ENCODE results near the gene PROSER2.

The PROSER2 gene

GRCh38 chr10:11869743-11870460, 46.7 kb downstream of the PROSER2 start:
- Histone ChIP-seq H3K4me1 (ENCODE audit: control insufficient read depth in 1 of 2, insufficient read depth in 2 of 2, low read length in 2 of 2) (peaks cover 8 to 18% of the 10 kb centered on the region in 2 experiments), H4K8ac (ENCODE audit: low read depth, low read length) (peak overlapping the region; percentile 49), H3K9ac (ENCODE audit: low read length) (no peak overlapping the region), H2AK5ac (ENCODE audit: low read length) (peak overlapping the region; percentile 87), H3K36me3 (ENCODE audit: control insufficient read depth in 1 of 2, insufficient read depth in 2 of 2, low read length in 2 of 2) (peaks cover 9 to 16% of the 10 kb centered on the region in 2 experiments), H2BK12ac (ENCODE audit: low read length) (peak overlapping the region; percentile 56), H3K27ac (ENCODE audit: low read depth, low read length) (peak overlapping the region; percentile 8), H3K79me2 (ENCODE audit: control insufficient read depth, insufficient read depth, low read length, poor library complexity) (no peaks in the 10 kb centered on the region), H3K4me2 (ENCODE audit: low read length) (peak overlapping the region; percentile 10), H4K12ac (ENCODE audit: low read depth, low read length) (no peak overlapping the region), H3K14ac (ENCODE audit: low read length) (no peak overlapping the region), H3K18ac (ENCODE audit: low read length) (peak overlapping the region; percentile 2), H2BK5ac (ENCODE audit: low read depth, low read length, poor library complexity) (peak overlapping the region; percentile 34), H4K91ac (ENCODE audit: low read depth, low read length) (peak overlapping the region; percentile 52), H2AFZ (ENCODE audit: insufficient read depth, low read length, poor library complexity) (no peak overlapping the region), H3K27me3 (ENCODE audit: insufficient read depth, low read length) (no peaks in the 10 kb centered on the region), H2BK120ac (ENCODE audit: insufficient read depth, low read length, poor library complexity) (peak overlapping the region; percentile 29), H3K23ac (ENCODE audit: low read length) (no peak overlapping the region), H3K4ac (ENCODE audit: low read depth, low read length) (no peak overlapping the region), H3K4me3 (ENCODE audit: low read depth, low read length) (no peak overlapping the region), H3K9me3 (ENCODE audit: insufficient read depth, low read depth, low read length) (no peaks in the 10 kb centered on the region), H3K79me1 (ENCODE audit: low read length) (peaks cover 10% of the 10 kb centered on the region)
- DNase-seq = no peak
- no CpG with 5 or more reads among the region's 78 CpGs for WGBS (ENCODE audit: extremely low coverage, insufficient coverage, insufficient read length)

- no peak overlapping the region for H3K4me3 ChIP-seq (ENCODE audit: low read depth, low read length)
- no peak overlapping the region for H2BK12ac ChIP-seq (ENCODE audit: low read length)
- peak overlapping the region; percentile 52 for H4K91ac ChIP-seq (ENCODE audit: low read depth, low read length)
- no peak overlapping the region for H3K9ac ChIP-seq (ENCODE audit: low read length)
- peak overlapping the region; percentile 87 for H2AK5ac ChIP-seq (ENCODE audit: low read length)
- no peak overlapping the region for H2AFZ ChIP-seq (ENCODE audit: insufficient read depth, low read length, poor library complexity)
- no peak overlapping the region for H2BK5ac ChIP-seq (ENCODE audit: low read depth, low read length, poor library complexity)
- H4K12ac ChIP-seq (ENCODE audit: low read depth, low read length) = no peak overlapping the region
- peaks cover 4% of the 10 kb centered on the region for H3K79me2 ChIP-seq (ENCODE audit: control insufficient read depth, insufficient read depth, low read length, poor library complexity)
- no peak overlapping the region for H3K23ac ChIP-seq (ENCODE audit: low read length)
- H4K8ac ChIP-seq (ENCODE audit: low read depth, low read length) = peak overlapping the region; percentile 49
- H2BK120ac ChIP-seq (ENCODE audit: insufficient read depth, low read length, poor library complexity) = peak overlapping the region; percentile 29
- peak overlapping the region; percentile 2 for H3K18ac ChIP-seq (ENCODE audit: low read length)
- no peak for DNase-seq
- H3K27ac ChIP-seq (ENCODE audit: low read depth, low read length) = peak overlapping the region; percentile 8
- H3K9me3 ChIP-seq (ENCODE audit: insufficient read depth, low read depth, low read length) = no peaks in the 10 kb centered on the region
- H3K4ac ChIP-seq (ENCODE audit: low read depth, low read length) = no peak overlapping the region
- no peaks in the 10 kb centered on the region for H3K27me3 ChIP-seq (ENCODE audit: insufficient read depth, low read length)
- H3K4me1 ChIP-seq (ENCODE audit: control insufficient read depth in 1 of 2, insufficient read depth in 2 of 2, low read length in 2 of 2) = peaks cover 13 to 23% of the 10 kb centered on the region in 2 experiments
- WGBS (ENCODE audit: extremely low coverage, insufficient coverage, insufficient read length) = no CpG with 5 or more reads among the region's 8 CpGs
- H3K36me3 ChIP-seq (ENCODE audit: control insufficient read depth in 1 of 2, insufficient read depth in 2 of 2, low read length in 2 of 2) = peaks cover 9 to 16% of the 10 kb centered on the region in 2 experiments
- H3K14ac ChIP-seq (ENCODE audit: low read length) = no peak overlapping the region
- H3K79me1 ChIP-seq (ENCODE audit: low read length) = peaks cover 15% of the 10 kb centered on the region
- H3K4me2 ChIP-seq (ENCODE audit: low read length) = peak overlapping the region; percentile 10
Measured at GRCh38 chr10:11870461-11870780, 47.3 kb downstream of the PROSER2 start.

- no peak for DNase-seq
- Histone ChIP-seq H3K4me1 (ENCODE audit: control insufficient read depth in 1 of 2, insufficient read depth in 2 of 2, low read length in 2 of 2) (peaks cover 18 to 28% of the 10 kb centered on the region in 2 experiments), H2BK12ac (ENCODE audit: low read length) (no peak overlapping the region), H3K9me3 (ENCODE audit: insufficient read depth, low read depth, low read length) (no peaks in the 10 kb centered on the region), H4K8ac (ENCODE audit: low read depth, low read length) (no peak overlapping the region), H3K4ac (ENCODE audit: low read depth, low read length) (no peak overlapping the region), H3K27me3 (ENCODE audit: insufficient read depth, low read length) (no peaks in the 10 kb centered on the region), H2AK5ac (ENCODE audit: low read length) (no peak overlapping the region), H4K91ac (ENCODE audit: low read depth, low read length) (peak overlapping the region; percentile 11), H3K4me3 (ENCODE audit: low read depth, low read length) (no peak overlapping the region), H2BK5ac (ENCODE audit: low read depth, low read length, poor library complexity) (no peak overlapping the region), H3K4me2 (ENCODE audit: low read length) (no peak overlapping the region), H4K12ac (ENCODE audit: low read depth, low read length) (no peak overlapping the region), H3K36me3 (ENCODE audit: control insufficient read depth in 1 of 2, insufficient read depth in 2 of 2, low read length in 2 of 2) (peaks cover 9 to 16% of the 10 kb centered on the region in 2 experiments), H3K23ac (ENCODE audit: low read length) (no peak overlapping the region), H3K18ac (ENCODE audit: low read length) (no peak overlapping the region), H3K79me2 (ENCODE audit: control insufficient read depth, insufficient read depth, low read length, poor library complexity) (peaks cover 4% of the 10 kb centered on the region), H3K14ac (ENCODE audit: low read length) (no peak overlapping the region), H2BK120ac (ENCODE audit: insufficient read depth, low read length, poor library complexity) (no peak overlapping the region), H3K9ac (ENCODE audit: low read length) (no peak overlapping the region), H3K79me1 (ENCODE audit: low read length) (peaks cover 18% of the 10 kb centered on the region), H3K27ac (ENCODE audit: low read depth, low read length) (peak overlapping the region; percentile 49), H2AFZ (ENCODE audit: insufficient read depth, low read length, poor library complexity) (no peak overlapping the region)
- no CpG with 5 or more reads among the region's 7 CpGs for WGBS (ENCODE audit: extremely low coverage, insufficient coverage, insufficient read length)
Measured at GRCh38 chr10:11870900-11871400, 47.8 kb downstream of the PROSER2 start.

- Histone ChIP-seq H3K36me3 (ENCODE audit: control insufficient read depth in 1 of 2, insufficient read depth in 2 of 2, low read length in 2 of 2) (peaks cover 8 to 14% of the 10 kb centered on the region in 2 experiments), H3K14ac (ENCODE audit: low read length) (no peak overlapping the region), H4K12ac (ENCODE audit: low read depth, low read length) (no peak overlapping the region), H3K27me3 (ENCODE audit: insufficient read depth, low read length) (no peaks in the 10 kb centered on the region), H3K4me1 (ENCODE audit: control insufficient read depth in 1 of 2, insufficient read depth in 2 of 2, low read length in 2 of 2) (peaks cover 23 to 33% of the 10 kb centered on the region in 2 experiments), H2BK120ac (ENCODE audit: insufficient read depth, low read length, poor library complexity) (no peak overlapping the region), H4K8ac (ENCODE audit: low read depth, low read length) (no peak overlapping the region), H3K18ac (ENCODE audit: low read length) (no peak overlapping the region), H2BK12ac (ENCODE audit: low read length) (no peak overlapping the region), H3K27ac (ENCODE audit: low read depth, low read length) (peak overlapping the region; percentile 49), H4K91ac (ENCODE audit: low read depth, low read length) (no peak overlapping the region), H2AFZ (ENCODE audit: insufficient read depth, low read length, poor library complexity) (no peak overlapping the region), H3K23ac (ENCODE audit: low read length) (no peak overlapping the region), H3K9ac (ENCODE audit: low read length) (no peak overlapping the region), H3K4ac (ENCODE audit: low read depth, low read length) (no peak overlapping the region), H3K4me2 (ENCODE audit: low read length) (no peak overlapping the region), H3K79me2 (ENCODE audit: control insufficient read depth, insufficient read depth, low read length, poor library complexity) (peaks cover 4% of the 10 kb centered on the region), H2BK5ac (ENCODE audit: low read depth, low read length, poor library complexity) (no peak overlapping the region), H3K4me3 (ENCODE audit: low read depth, low read length) (no peak overlapping the region), H3K79me1 (ENCODE audit: low read length) (peaks cover 23% of the 10 kb centered on the region), H2AK5ac (ENCODE audit: low read length) (no peak overlapping the region), H3K9me3 (ENCODE audit: insufficient read depth, low read depth, low read length) (no peaks in the 10 kb centered on the region)
- DNase-seq = peak; percentile 81 to 94
- WGBS (ENCODE audit: extremely low coverage, insufficient coverage, insufficient read length) = no CpG with 5 or more reads among the region's 9 CpGs
Measured at GRCh38 chr10:11871466-11871865, 48.3 kb downstream of the PROSER2 start.

Data from trophoblast cell (in vitro differentiated cells and primary cell).